ENCODE results near the gene LAMC3. TPM values are rescaled to one million over a fixed set of nuclear protein-coding genes. Genes with fewer than 3 reads are reported as not detected.

LAMC3 gene
- total RNA-seq, 1 experiment from 2014 or later = not detected

- DNase-seq (ENCODE audit: low read depth) = no peak
These were observed 34.1 kb downstream of the LAMC3 start for GRCh38 chr9:131043087-131043486.

- DNase-seq (ENCODE audit: low read depth) = no peak
These were observed 34.7 kb downstream of the LAMC3 start for GRCh38 chr9:131043646-131044045.

DNA sequence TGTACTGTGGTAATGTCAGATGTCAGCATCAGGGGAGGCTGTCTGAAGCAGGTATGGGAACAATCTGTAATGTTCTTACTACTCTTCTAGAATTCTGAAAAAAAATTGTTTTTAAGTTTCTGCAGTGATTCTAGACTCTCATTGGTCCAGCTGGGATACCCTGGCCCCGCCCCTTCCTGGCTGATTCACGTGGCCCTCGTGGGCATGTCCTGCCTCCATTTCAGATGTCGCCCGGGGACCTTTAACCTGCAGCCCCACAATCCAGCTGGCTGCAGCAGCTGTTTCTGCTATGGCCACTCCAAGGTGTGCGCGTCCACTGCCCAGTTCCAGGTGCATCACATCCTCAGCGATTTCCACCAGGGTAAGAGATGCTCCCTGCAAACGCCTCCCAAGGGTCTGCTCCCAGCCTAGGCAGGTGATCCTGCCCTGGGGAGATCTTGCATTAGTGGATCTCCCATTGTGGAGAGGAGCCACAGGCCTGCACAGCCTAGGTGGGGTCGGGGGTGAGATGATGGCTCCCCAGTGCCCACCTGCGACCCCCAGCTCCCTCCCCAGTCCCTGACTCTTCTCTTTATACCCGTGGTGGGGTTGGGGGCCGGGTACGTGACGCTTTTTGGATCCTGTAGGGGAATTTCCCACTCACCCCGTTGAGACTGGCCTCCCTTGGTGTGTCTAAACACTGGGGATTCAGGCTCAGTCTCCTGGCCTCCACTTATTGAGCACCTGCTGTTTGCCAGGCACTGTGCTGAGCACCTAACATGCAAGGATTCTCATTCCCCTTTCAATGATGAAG lies 36.5 kb downstream of the LAMC3 start:
- no peak for DNase-seq (ENCODE audit: low read depth)

DNA sequence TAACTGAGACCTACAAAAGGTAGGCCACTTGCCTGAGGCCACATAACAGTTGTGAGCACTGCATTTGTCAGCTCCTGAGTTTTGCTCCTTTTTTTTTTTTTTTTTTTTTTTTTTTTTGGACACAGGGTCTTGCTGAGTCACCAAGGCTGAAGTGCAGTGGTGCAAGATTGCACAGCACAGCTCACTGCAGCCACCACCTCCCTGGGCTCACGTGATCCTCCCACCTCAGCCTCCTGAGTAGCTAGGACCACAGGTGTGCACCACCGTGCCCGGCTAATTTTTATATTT lies 37.1 kb downstream of the LAMC3 start:
- no peak for DNase-seq (ENCODE audit: low read depth)

GRCh38 chr9:131046581-131047202 lies 37.7 kb downstream of the LAMC3 start:
- DNase-seq (ENCODE audit: low read depth) = peak; percentile 43

DNA sequence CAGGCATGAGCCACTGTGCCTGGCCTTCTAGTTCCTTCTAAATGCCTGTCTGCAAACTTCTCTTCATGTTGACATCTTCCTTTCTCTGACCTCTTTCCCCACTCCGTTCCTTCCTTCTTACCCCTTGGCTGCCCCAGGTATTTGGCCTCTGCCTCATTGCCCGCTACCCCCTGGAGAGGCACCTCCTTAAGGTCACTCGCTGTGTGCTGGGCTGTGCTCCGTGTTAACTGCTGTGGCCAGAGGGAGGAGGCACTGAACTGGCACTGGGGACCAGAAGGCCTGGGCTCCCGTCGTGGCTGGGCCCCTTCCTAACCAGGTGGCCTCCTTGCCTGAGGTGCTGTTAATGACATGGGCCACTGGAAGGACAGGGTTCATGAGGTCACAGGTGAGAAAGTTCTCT lies 39.4 kb downstream of the LAMC3 start:
- DNase-seq (ENCODE audit: low read depth) = no peak

DNA sequence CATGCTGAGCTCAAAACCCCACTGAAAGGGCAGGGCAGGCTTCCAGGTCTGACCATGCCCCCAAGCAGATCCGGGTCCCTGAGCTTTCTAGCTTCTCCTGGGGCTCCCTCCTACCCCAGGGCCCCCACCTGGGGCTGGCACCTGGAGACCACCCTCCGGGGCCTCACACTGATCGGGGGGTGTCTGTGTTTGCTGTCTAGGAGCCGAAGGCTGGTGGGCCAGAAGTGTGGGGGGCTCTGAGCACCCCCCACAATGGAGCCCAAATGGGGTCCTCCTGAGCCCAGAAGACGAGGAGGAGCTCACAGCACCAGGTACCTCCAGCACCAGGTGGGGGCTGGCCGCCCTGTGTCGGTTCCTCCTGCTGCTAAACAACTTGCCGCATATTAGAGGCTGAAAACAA lies 39.8 kb downstream of the LAMC3 start:
- DNase-seq (ENCODE audit: low read depth) = no peak

DNA sequence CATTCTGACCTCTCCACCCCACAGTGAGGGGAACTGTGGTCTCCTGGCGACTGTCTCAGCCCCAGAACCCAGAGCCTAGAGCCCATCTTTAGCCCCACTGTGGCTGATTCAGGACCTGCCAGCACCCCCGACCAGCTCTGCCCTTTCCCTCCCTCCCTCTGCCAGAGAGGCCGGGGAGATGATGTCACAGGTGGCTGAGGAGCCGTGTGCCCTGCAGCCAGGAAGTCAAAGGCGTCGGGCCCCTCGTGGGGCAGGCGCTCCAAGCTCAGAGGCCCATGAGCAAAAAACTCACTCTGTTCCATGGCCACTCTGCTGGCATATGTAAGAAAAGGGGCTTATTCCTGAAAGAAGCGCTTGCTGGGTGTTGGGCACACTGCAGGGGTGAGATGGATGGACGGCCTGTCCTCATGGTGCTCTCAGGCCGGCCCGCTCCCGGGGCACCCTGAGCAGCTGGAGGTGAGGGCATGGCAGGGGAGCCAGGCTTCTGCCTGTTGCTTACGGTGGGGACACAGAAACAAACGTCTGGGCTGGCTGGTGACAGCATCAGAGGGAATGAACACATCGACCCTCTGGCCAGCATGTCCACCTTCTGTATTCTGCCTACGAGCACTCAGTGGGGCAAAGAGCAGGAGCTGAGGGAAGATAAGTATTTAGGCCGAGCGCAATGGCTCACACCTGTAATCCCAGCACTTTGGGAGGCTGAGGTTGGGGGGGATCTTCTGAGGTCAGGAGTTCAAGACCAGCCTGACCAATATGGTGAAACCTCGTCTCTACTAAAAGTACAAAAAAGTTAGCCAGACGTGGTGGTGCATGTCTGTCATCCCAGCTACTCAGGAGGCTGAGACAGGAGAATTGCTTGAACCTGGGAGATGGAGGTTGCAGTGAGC lies 41.1 kb downstream of the LAMC3 start:
- no peak for DNase-seq (ENCODE audit: low read depth)

DNA sequence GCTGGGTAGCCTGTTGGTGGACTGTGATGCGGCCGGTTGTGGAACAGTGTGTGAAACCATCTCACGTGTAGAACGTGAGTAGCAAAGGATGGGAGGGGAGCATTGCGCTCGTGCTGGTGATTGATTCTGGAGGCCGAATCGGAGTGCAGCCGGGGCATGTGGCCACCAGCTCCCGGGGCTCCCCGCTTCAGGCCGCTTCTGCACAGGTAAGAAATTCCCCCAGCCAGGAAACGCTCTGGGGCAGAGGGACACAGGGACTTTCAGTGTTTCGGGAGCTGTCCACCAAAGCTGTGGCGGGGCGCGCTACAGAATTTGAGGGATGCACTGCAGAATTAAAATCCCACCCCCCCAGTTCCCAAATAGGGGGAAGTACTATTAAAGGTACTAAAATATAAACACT lies 41.9 kb downstream of the LAMC3 start:
- DNase-seq (ENCODE audit: low read depth) = no peak

DNA sequence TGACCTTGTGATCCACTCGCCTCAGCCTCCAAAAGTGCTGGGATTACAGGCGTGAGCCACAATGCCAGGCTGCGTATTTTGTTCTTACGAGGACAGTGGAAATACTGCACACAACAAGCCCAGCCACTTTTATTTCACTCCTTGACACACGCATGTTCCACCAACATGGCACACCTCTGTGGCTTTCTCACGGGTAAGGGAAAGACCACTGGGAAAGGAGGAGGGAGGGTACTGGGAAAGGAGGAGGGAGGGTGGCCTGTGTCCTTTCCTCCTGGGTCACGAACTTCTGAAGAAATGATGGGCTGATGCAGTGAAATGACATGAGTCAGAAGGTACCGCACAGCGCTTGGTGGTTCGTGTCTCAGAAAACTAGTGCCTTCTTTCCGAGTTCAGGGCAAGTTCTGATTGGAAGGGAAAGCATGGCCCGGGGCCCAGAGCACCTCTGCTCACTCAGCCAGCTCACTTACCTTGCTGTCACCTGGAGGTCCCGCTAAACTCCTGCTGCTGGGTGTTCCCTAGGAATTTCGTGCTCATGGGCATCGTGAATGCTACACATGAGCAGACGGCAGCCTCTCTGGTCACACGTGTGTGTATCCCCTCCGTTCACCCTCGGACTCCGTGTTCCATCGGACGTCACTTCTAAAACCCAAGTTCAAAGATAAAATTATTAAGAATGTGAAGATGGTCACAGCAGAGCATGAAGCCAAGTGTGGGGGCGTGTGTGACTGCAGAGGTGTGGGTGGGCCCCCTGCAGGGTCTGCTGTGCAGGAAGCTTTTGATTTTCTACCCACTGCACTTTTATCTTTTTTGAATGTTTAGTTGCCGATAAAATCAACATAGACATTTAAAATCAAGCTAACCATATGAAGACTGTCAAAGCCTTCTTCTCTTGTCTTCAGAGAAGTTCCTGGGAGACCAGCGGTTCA lies 42.9 kb downstream of the LAMC3 start:
- no peak for DNase-seq (ENCODE audit: low read depth)

GRCh38 chr9:131053896-131054295 lies 44.9 kb downstream of the LAMC3 start:
- no peak for DNase-seq (ENCODE audit: low read depth)

DNA sequence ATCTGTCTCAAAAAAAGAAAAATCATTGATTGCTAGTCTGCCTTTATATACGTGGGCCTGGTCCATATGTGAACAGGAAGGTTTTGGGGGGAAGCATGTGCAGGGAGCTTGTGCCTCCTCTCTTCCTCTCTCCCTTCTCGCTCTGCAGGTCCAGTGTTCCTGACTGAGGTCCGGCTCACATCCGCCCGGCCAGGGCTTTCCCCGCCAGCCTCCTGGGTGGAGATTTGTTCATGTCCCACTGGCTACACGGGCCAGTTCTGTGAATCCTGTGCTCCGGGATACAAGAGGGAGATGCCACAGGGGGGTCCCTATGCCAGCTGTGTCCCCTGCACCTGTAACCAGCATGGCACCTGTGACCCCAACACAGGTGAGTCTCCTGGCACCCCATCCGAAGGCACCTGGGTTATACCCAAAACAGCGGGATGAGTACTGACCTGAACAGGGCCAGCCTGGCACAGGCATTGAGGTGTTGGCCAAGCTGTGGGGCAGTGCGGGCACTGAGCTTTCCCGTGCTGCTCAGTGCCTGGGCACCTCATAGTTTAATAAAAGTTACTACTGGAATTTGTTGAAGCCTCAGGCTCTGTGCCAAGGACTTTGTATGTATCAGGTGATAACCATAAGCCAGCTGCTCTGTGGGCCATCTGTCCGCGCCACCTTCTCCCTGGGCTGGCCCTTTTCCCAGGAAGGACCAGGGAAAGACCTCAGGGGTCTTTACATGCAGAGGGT lies 48.0 kb downstream of the LAMC3 start:
- no peak for DNase-seq (ENCODE audit: low read depth)

- DNase-seq (ENCODE audit: low read depth) = no peak
These were observed 52.1 kb downstream of the LAMC3 start for GRCh38 chr9:131060900-131061630.

GRCh38 chr9:131062969-131063368 lies 54.0 kb downstream of the LAMC3 start:
- DNase-seq (ENCODE audit: low read depth) = no peak

GRCh38 chr9:131065599-131065998 lies 56.6 kb downstream of the LAMC3 start:
- no peak for DNase-seq (ENCODE audit: low read depth)

DNA sequence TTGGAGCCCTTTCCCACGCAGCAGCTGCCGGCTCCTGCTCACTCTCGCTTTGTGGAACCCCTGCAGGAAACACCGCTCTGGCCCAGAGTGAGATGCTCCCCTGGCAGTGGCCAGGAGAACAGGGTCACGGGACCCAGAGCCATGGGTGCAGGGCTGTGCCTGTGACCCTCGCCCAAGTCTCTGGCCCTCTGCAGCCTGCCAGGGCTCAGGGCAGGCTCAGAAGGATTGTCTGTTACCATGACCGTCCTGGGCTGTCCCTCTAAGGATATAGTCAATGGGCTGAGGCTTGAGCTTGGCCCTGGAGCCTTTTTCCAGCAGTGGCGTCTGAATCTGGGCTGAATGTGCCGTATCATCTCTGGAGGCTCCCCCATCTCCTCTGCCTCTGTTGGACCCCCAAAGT lies 58.7 kb downstream of the LAMC3 start:
- no peak for DNase-seq (ENCODE audit: low read depth)

GRCh38 chr9:131068076-131068816 lies 59.3 kb downstream of the LAMC3 start:
- no peak for DNase-seq (ENCODE audit: low read depth)

DNA sequence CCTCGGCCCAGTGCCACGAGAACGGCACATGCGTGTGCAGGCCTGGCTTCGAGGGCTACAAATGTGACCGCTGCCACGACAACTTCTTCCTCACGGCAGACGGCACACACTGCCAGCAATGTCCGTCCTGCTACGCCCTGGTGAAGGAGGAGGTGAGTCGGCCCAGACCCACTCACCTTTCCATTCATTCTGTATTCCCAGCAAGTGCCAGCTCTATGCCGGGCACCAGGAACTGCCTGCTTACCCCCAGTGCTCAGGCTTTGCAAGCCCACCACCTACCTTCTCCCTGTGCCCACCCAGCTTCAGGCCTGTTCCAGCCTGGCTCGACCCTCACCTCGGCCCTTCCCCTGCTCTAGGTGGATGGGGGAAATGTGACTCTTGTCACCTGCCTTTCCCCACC lies 60.7 kb downstream of the LAMC3 start:
- no peak for DNase-seq (ENCODE audit: low read depth)

DNA sequence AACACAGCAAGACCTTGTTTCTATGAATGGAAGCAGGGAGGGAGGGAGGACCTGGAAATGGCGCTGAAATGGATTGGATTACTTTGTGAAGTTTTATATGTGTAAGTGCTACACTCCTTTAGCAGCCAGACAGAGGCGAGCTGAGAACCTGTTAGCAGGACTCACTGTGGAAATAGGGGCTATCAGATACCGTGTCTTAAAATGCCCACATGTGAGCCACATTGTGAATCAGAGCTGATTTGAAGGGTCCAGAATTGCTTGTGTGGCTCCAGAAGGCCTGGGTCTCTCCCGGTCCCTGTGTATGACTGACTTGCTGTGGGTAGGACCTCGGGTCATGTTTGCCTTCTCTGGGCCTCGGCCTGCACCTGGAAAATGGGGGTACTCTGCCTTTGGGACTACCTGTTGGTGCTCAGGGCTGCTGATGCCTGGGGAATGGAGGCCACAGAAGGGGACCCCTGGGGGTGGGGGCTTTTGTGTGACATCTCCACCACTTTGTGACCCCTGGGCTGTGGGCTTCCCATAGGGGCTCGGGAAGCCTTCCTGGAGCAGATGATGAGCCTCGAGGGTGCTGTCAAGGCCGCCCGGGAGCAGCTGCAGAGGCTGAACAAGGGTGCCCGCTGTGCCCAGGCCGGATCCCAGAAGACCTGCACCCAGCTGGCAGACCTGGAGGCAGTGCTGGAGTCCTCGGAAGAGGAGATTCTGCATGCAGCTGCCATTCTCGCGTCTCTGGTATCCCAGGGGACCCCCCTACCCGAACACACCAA lies 63.3 kb downstream of the LAMC3 start:
- no peak for DNase-seq (ENCODE audit: low read depth)
